HT-29 (cell line): ENCODE measurements around the gene HARBI1. TPM values are rescaled to one million over a fixed set of nuclear protein-coding genes. Genes with fewer than 3 reads are reported as not detected.
"Not testable (repeated sequence)": the region's sequence is repeated elsewhere in the genome, so short reads cannot be mapped to it uniquely, and the experiment has no call there.

ENCODE experiments used
- DNase-seq: peaks from one replicate; pipeline ENCODE4 v3.0.0-alpha.2; 2015; ENCODE audit warnings: low spot score
- total RNA-seq: library from RNA; depleted of rRNA; stranded (reverse); fragments of >200 nt; shearing (Covaris generic); gene quantifications from 2 replicates; pipeline ENCODE4 v1.2.3, GENCODE V29; 2014

Gene HARBI1
- total RNA-seq, 1 experiment from 2014 or later, result 8.0 TPM

- DNase-seq, result no peak
Observed at GRCh38 chr11:46597155-46597554, 19.9 kb downstream of the HARBI1 start.

GRCh38 chr11:46594785-46595184 lies 22.2 kb downstream of the HARBI1 start:
- DNase-seq, result no peak

DNA sequence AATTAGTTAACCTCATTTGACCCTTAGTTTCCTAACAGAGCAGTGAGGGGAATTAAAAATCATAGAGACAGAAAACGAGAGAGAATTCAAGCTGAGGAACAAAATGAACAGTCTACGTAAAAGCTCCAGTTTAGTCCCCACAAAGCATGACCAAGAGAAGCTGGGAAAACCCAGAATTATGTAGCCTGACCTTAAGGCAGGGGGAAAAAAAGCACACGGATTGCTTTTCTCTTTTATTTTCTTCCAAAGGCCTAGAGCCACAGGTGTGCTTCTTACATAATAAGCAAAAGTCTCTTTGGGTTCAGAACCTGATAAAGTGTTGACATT lies 22.7 kb downstream of the HARBI1 start:
- DNase-seq, result no peak

DNA sequence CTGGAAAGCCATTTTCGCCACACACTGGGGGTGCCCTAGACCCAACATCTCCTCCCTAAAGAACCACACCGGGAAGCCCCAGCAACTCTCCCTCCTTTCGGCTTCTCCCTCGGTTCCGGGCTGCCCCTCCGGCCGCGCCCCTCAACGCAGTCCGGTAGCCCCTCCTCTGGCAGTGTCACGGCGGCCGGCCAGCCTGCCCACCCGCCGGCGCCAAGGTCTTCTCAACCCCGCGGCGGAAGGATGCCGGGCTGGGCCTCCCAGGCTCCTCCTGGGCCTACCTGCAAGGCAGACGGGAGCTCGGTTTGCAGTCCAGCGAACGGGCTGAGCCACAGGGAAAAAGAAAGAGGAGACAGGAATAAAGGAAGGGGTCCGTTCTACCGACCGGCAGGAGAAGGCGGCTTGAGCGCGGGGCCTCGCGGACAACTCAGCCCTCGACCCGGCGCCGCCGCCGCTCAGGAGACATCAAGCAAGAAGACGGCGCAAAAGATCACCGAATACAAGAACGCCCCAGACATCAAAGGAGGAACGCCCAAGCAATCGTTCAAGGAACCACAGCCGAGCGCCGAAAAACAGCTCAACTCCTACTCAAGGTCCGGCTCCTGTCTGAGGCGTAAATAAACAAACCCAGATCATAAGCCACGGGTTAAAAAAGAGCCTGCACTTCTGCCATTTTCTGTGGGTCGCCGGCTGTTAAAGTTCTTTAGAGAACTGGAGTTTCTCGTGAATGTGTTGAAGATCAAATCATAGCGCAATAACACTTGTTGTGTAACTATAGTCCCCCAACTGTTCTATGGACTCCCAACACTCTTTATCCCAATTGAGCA lies 23.3 kb downstream of the HARBI1 start, which contains the start of gene AMBRA1:
Gene AMBRA1 (minus strand): TSS at position 474 of the 824 bp plus-strand sequence. CDS start 45,643 bp downstream, outside the sequence.
- DNase-seq, result peak; percentile 97

DNA sequence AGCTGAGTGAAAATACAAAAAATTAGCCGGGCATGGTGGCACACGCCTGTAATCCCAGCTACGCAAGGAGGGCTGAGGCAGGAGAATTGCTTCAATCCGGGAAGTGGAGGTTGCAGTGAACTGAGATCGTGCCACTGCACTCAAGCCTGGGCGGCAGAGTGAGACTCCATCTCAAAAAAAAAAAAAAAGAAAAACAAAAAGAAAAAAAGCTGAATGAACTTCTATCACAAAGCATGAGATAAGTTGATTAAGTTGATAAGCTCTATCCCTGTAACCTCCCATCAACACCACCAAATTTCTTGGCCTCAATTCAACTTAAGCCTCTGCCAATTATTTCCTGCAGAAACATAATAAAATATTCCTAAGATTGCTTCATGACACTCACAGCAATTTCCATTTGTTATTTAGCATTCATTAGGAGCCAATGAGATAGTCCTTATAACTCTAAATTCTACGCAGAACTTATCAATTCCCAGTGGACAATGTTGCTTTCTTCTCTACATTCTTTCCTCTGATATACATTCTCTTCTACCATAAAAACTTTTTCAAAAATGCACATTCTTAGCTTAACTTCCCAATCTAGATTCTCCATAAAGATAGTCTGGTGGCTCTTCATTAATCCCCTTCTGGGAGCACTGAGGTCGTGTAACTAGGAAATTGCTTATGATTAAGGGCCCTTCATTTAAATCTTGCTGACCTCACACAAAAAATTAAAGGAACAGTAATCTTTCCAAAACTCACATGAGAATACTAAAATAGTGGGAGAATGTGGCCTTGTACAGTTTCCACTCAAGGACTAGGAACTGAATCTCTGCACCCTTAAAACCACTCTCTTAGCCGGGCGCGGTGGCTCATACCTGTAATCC lies 26.1 kb downstream of the HARBI1 start:
- DNase-seq, result no peak

- peak; percentile 39 for DNase-seq
Observed at GRCh38 chr11:46588915-46589314, 28.1 kb downstream of the HARBI1 start.

DNA sequence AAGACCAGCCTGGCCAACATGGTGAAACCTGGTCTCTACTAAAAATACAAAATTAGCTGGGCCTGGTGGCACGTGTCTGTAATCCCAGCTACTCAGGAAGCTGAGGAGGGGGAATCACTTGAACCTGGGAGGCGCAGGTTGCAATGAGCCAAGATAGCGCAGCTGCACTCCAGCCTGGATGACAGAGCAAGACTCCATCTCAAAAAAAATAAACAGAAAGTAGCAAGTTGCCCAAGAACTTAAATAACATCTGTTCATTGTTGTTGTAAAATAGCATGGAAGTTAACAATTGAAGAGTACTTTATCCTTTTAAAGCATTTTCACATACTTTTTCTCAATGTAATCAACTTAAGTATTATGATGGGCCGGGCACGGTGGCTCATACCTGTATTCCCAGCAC lies 28.9 kb downstream of the HARBI1 start:
- no peak for DNase-seq

DNA sequence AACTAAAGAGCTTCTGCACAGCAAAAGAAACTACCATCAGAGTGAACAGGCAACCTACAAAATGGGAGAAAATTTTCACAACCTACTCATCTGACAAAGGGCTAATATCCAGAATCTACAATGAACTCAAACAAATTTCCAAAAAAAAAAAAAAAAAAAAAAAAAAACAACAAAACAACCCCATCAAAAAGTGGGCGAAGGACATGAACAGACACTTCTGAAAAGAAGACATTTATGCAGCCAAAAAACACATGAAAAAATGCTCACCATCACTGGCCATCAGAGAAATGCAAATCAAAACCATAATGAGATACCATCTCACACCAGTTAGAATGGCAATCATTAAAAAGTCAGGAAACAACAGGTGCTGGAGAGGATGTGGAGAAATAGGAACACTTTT lies 33.5 kb downstream of the HARBI1 start:
- DNase-seq, result not testable (repeated sequence)

DNA sequence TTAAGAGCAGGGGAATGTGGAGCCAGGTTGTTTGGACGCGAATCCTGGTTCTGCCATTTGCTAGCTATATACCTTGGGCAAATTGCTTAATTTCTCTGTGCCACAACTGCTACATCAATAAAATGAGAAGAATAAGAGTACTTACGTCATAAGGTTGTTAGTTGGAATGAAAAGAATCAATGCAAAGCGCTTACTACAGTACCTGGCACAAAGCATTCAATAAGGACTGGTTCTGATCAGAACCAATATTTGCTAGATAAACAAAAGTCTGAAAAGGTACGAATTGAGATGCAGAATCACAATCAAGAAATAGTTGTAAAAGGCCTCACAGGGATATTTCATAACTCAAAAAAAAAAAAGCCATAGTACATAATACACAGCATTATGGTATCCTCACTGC lies 34.4 kb downstream of the HARBI1 start:
- no peak for DNase-seq

GRCh38 chr11:46577058-46577457 lies 40.0 kb downstream of the HARBI1 start:
- DNase-seq, result no peak

DNA sequence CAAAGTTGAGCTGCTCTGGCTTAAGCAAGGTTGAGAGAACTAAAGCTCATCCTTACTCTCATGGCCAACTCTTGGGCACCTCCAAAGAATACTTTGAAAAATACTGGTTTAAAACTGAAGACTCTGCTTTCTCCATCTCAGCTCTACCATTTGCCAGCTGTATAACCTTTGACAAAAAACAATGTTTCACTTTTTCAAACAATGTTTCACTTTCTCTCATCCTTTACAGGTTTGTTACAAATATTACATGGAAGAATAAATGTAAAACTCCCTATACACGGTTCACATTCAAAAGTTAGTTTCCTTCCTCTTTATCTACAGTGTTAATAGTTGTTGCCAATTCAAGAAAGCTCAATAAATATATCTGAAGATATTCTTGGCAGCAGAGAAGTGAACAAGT lies 42.4 kb downstream of the HARBI1 start:
- DNase-seq, result no peak

- DNase-seq, result no peak
Observed at GRCh38 chr11:46570790-46571398, 46.1 kb downstream of the HARBI1 start.

DNA sequence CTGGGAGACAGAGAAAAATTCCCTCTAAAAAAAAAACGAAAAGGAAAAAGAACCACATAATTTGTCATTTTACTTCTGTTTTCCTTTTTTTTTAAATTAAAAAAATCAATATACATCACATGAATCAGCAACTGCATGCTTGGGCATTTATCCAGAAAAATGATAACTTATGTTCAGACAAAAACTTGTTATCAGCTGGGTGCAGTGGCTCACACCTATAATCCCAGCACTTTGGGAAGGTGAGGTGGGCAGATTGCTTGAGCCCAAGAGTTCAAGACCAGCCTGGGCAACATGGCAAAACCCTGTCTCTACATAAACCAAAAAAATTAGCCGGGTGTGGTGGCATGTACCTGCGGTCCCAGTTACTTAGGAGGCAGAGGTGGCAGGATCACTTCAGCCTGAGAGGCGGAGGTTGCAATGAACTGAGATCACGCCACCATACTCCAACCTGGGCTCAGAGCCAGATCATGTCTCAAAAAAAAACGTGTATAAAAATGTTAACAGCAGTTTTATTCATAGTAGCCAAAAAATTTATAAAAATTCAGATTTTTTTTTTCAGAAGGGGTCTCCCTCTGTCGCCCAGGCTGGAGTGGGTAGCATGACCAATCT lies 51.7 kb downstream of the HARBI1 start:
- no peak for DNase-seq

DNA sequence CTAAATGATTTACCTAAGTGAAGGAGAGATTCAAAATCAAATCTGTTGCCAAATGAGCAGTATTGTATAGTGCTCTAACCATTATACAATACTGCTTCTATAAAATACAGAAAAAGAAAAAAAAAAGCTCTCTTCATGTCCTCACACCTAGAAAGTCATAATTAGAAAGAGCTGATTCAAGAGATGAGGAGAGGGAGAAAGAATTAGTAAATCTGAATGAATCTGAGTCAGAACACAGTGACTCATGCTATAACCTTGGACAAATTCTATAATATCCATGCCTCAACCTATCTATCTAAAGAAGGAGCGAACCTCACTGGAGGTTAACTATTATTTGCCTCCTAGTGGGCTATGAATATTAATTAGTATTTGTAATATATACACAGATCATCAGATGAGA lies 52.6 kb downstream of the HARBI1 start:
- no peak for DNase-seq

GRCh38 chr11:46562527-46562926 lies 54.5 kb downstream of the HARBI1 start:
- no peak for DNase-seq

DNA sequence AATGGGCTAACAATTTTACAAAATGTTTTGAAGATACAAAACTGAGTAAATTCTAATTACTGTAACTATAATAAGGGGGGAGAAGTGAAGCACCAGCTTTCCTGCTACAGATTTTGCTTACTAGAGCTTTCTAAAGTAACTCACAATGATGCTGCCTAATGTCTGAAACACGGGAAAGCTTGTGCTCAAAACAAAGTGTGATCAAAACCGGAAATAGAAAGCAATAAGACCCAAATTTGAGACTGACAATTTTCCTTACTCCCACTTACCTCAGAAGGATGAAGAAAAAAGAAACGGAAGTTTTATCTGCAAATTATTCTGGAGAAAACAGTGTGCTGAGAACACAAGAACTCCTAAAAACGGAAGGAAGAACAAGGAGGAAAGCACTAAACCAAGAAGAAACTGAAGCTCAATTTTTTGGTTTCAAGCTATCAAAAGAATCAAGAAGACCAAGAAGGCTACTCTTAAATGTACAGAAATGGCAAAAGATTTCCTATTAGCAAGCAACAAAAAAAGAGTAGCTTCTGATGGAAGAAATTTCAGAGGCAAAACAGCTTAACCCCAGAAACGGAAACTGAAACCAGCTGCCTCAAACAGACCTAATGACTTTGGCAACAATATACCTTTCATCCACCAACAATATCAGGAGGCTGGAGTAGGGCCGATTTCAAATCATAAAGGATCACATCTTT lies 56.6 kb downstream of the HARBI1 start:
- peak; percentile 72 for DNase-seq

- peak; percentile 33 for DNase-seq
Observed at GRCh38 chr11:46559815-46560214, 57.2 kb downstream of the HARBI1 start.

- DNase-seq, result peak; percentile 49
Observed at GRCh38 chr11:46557684-46558151, 59.3 kb downstream of the HARBI1 start.

DNA sequence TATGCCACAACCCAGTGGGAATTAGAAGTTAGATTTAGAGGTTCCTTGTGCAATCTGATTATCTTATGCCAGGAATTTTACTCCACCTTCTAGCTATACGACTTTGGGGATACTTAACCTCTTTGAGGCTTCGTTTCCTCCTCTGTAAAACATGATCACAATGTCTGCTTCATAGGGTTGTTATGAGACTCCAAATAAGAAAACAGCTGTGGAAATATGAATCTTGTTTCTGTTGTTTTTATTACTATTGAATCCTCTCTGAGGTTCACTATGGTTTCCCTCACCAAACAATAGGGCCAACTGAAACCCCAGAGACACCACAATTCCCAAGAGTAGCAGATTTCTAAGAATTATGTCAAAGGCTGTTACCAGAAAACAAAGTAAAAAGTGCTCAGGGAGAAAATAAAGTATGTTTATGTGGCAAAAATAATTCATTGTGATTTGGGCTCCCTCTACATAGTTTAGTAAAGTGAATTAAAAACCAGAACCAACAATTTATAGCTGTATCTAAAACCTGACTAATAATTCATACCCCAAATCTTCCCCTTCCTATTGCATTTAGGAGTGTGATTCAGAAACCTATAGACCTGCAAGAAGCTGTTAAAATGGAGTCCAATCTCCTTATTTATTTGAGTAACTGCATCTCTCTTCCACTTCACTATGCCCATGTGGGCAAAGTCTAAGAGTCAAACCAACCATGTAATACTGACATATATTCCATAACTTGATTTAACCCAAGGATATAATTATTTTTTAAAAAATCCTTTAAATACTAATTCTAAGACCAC lies 61.6 kb downstream of the HARBI1 start:
- DNase-seq, result peak; percentile 48
